Activated CD8-positive, alpha-beta memory T cell treated with anti-CD3 and anti-CD28 coated beads for 36 hours (primary cell): ENCODE data around the gene ACSM2A. TPM values are rescaled to one million over a fixed set of nuclear protein-coding genes. Genes with fewer than 3 reads are reported as not detected.
"Not testable (repeated sequence)": the region's sequence is repeated elsewhere in the genome, so short reads cannot be mapped to it uniquely, and the experiment has no call there.

ENCODE experiments used
- CTCF ChIA-PET: fragments of 350-600 bp; sonication (Branson Sonifier 250); formaldehyde crosslinking; loops from one replicate; lab custom pipeline; 2021; ENCODE audit warnings: antibody characterized with exemption; lab: Charles Lee
- POLR2A ChIA-PET: fragments of 350-600 bp; sonication (Branson Sonifier 250); formaldehyde crosslinking; loops from one replicate; lab custom pipeline; 2021; ENCODE audit warnings: antibody characterized with exemption; lab: Charles Lee
- total RNA-seq, 2 experiments: library from RNA; stranded (reverse); gene quantifications; one replicate each; pipeline ENCODE4 v1.2.3, GENCODE V29; 2021

The ACSM2A gene
- total RNA-seq, 2 experiments from 2014 or later: not detected

GRCh38 chr16:20441859-20442258 lies 9.5 kb upstream of the ACSM2A start:
- POLR2A ChIA-PET, CTCF ChIA-PET: not testable (repeated sequence)

DNA sequence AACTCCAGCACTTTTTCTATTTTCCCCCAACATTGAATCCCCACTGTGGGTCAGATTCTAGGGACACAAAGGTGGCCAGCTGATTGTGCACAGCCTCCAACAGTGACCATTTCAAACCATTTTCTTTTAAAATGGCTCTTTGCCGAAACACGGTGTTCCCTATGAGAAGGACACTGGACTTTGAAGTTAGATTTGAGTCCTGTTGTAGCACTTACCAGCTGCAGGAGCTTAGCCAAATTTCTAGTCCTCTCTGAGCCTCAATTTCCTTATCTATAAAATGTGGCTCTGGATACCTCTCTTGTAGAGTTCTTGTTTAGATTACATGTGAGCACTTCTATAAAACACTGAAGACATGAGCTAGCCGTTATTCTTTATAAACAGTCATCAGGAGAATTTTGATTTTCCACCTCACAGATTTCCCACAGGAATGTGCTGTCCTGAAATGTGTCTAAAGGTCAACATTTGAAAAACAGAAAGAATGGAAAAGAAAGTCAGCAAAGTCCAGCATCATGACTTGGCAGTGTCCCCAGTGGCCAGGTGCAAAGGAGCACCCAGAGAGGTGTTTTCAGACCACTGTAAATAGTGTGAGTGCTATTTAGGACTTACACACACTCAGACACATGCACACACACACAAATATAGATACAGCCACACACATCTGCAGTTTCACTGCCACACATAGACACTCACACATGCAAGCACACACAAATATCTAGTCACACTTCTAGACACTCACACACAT lies 4.5 kb upstream of the ACSM2A start:
- CTCF ChIA-PET: not testable (repeated sequence)

DNA sequence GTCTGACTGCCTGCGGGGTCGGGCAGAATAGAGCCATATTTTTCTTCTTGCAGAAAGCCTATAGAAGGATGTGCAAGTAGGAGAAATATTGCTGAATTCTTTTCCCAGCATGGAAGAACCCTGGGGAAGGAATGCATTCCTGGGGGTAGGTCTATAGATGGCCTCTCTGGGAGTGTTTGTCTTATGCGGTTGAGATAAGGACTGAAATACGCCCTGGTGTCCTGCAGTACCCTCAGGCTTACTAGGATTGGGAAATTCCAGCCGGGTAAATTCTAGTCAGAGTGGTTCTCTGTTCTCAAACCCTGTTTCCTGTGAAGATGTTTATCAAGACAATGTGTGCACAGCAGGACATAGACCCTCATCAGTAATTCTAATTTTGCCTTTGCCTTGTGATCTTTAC lies 2.3 kb downstream of the ACSM2A start:
- POLR2A ChIA-PET, CTCF ChIA-PET: not testable (repeated sequence)

More for the DNA sequence above, 4.5 kb upstream of the ACSM2A start:
- POLR2A ChIA-PET: not testable (repeated sequence)

- POLR2A ChIA-PET, CTCF ChIA-PET: not testable (repeated sequence)
Measured at GRCh38 chr16:20459227-20459626, 7.9 kb downstream of the ACSM2A start.

GRCh38 chr16:20460313-20460712 lies 9.0 kb downstream of the ACSM2A start:
- CTCF ChIA-PET: not testable (repeated sequence)

DNA sequence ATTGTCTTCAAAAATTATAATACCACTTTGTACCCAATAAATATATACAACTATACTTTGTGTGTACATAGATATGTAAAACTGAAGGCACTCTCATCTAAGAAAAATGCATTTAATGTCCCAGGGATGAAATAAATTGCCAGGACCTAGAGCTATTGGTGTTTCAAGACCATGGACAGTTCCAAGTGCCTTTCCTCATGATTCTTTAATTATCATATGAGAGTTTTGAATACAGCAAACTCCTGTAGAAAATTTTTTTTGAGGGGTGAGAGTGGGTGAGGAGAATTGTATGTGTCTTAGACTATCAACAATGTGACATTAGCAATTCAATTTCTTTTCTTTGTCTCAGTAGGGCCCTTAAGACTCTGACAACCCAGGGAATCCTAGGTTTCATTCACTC lies 17.6 kb downstream of the ACSM2A start:
- POLR2A ChIA-PET, CTCF ChIA-PET: not testable (repeated sequence)

More at GRCh38 chr16:20460313-20460712, 9.0 kb downstream of the ACSM2A start:
- POLR2A ChIA-PET: not testable (repeated sequence)

- CTCF ChIA-PET, POLR2A ChIA-PET: not testable (repeated sequence)
Measured at GRCh38 chr16:20469930-20470329, 18.6 kb downstream of the ACSM2A start.

- CTCF ChIA-PET, POLR2A ChIA-PET: not testable (repeated sequence)
Measured at GRCh38 chr16:20470732-20471131, 19.4 kb downstream of the ACSM2A start.

DNA sequence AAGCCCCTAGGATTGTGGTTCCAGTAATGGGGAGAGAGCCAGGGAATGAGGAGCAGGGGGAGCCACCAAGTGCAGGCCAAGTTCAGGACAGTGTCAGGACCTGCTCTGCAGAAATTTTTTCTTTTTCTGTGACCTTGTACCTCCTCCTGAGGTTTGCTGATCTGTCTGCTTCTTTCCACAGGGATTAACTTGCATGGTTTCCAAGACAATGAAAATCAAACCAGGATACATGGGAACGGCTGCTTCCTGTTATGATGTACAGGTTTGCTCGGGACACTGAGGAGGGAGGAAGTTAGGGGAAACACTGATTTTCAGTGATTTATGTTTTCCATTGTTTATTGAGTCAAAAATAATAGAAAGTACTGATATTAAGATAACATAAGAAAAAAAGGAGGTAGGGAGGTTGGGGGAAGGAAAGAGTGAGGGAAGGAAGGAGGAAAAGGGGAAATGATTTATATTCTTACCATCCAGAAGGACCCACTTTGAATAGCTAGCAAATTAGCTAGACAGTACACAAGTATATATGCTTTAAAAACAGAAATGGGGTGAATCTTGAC lies 25.9 kb downstream of the ACSM2A start:
- POLR2A ChIA-PET, CTCF ChIA-PET: not testable (repeated sequence)

- CTCF ChIA-PET, POLR2A ChIA-PET: not testable (repeated sequence)
Measured at GRCh38 chr16:20483989-20484388, 32.7 kb downstream of the ACSM2A start.

DNA sequence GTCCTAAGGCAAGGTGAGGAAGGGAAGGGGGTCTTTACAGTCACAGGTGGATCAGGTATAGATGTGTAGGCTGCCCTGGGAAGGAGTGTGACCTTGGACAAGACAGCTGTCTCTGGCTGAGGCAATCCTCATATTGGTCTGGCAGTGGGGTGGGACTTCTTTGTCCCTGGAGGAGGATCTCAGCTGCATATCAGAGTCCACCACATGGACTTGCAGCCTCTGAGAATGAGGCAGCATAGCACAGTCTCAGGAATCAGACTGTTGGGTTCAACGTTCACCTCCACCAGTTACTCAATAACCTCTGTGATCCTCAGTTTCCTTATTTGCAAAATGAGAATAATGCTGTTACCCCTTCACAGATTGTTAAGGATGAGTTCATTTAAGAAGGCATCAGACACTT lies 33.4 kb downstream of the ACSM2A start:
- ChIA-PET CTCF (no interaction called here), POLR2A (no interaction called here)

GRCh38 chr16:20485408-20485807 lies 34.1 kb downstream of the ACSM2A start:
- ChIA-PET CTCF (no interaction called here), POLR2A (no interaction called here)

- POLR2A ChIA-PET, CTCF ChIA-PET: not testable (repeated sequence)
Measured at GRCh38 chr16:20490994-20491393, 39.7 kb downstream of the ACSM2A start.

- POLR2A ChIA-PET, CTCF ChIA-PET: not testable (repeated sequence)
Measured at GRCh38 chr16:20491448-20491847, 40.1 kb downstream of the ACSM2A start.

DNA sequence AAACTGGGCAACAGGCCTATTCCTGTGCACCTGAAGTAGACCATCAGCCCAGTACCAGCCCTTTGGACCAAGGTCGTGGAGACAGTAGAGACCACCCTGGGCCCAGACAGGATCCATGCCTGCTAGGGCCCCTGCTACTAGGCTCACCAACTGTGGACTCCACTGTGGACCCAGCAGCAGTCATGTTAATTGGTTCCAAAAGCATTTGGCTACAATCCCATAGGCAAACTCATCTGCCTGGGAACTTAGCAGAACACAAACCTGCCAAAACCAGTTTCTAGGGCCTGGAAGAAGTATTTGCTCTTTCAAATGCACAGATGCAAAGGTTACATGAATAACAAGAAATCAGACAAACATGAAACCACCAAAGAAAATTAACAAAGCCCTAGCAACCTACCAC lies 53.1 kb downstream of the ACSM2A start:
- POLR2A ChIA-PET: no interaction called here
- CTCF ChIA-PET: no interaction called here

DNA sequence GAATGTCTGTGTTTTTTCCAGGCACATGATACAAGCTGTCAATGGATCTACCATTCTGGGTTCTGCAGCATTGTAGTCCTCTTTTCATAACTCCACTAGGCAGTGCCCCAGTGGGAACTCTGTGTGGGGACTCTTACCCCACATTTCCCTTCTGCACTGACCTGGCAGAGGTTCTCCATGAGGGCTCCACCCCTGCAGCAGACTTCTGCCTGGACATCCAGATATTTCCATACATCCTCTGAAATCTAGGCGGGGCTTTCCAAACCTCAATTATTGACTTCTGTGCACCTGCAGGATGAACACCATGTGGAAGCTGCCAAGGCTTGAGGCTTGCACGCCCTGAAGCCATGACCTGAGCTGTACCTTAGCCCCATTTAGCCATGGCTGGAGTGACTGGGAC lies 56.0 kb downstream of the ACSM2A start:
- ChIA-PET POLR2A (no interaction called here), CTCF (no interaction called here)

- POLR2A ChIA-PET: no interaction called here
- CTCF ChIA-PET: no interaction called here
Measured at GRCh38 chr16:20510323-20510722, 59.0 kb downstream of the ACSM2A start.

DNA sequence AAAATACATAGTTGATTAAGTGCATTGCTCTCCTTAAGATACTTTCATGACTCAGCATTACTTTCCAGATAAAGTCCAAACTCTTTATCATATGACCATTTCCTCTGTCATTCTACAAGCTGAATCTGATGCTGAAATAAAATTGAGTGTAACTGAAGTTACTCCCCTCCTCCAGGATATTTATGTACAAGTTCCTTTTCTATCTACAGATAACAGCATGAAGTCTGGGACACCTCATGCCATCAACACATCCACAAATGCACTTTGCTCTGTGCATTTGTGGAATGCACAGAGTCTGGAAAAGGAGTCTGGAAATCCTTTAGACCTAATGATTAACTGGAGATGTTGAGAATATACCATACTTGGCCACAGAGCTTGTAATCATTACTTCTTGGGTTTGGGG lies 64.4 kb downstream of the ACSM2A start:
- POLR2A ChIA-PET: no interaction called here
- CTCF ChIA-PET: no interaction called here

DNA sequence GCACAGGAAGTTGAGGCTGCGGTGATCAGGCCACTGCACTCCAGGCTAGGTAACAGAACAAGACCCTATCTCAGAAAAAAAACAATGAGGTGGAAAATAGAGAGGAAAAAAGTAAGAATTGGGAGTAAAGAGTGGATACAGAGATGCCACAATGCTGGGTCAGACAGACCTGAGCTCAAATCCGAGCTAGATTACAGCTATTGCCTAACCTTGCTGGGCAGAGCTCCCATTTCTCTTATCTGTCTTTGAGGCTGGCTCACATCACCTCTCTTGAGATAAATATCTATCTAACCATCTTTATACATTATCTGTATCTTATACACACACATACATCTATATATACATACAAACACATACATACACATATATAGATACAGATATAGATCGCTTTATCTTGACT lies 65.8 kb downstream of the ACSM2A start:
- ChIA-PET POLR2A (no interaction called here), CTCF (no interaction called here)

DNA sequence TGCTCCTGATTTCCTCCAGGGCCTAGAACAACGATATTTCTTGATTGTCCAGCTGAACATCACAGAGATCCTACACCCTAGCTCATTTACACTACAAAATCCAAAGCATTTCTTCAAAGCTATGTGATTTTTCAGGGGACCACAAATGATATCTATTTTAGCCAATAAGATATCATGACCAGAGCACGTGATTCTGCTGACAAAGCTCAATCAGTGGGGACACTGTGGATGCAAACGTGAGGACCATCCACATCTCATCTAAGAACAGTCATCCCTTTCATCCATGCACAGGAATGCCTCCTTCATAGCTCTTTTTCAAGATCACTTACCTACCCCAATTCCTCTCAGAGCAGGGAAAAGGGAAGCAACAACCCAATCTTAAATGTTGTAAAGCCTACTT lies 67.9 kb downstream of the ACSM2A start:
- POLR2A ChIA-PET: no interaction called here
- CTCF ChIA-PET: interaction anchor here (0.5 kb wide), 1 partner anchor 927 kb away, joined by 3 read pairs; no protein-coding TSS in a partner anchor

GRCh38 chr16:20520103-20520502 lies 68.8 kb downstream of the ACSM2A start:
- ChIA-PET CTCF (interaction anchor here (0.9 kb wide), 1 partner anchor 8 kb away, joined by 3 read pairs; no protein-coding TSS in a partner anchor), POLR2A (no interaction called here)
